Neutrophil (primary cell): Measurements from ENCODE around the gene CACNG3.

ENCODE experiments used
- H3K27ac ChIP-seq: fragments of 200-600 bp; sonication (generic); 2 replicates; pipeline ENCODE4 v1.5.1; 2016; ENCODE audit warnings: mild to moderate bottlenecking, moderate library complexity
- H3K27me3 ChIP-seq: fragments of 200-600 bp; sonication (generic); 2 replicates; pipeline ENCODE4 v1.6.0; 2016; ENCODE audit warnings: mild to moderate bottlenecking
- H3K36me3 ChIP-seq: fragments of 200-600 bp; sonication (generic); 2 replicates; pipeline ENCODE4 v1.5.1; 2017
- H3K4me1 ChIP-seq, 2 experiments: fragments of 200-600 bp in 1 of 2; sonication (generic) in 1 of 2; 1 replicate in 1 of 2; 2 replicates in 1 of 2; pipeline versions ENCODE4 v1.5.1 to v1.6.1; 2013 to 2016; ENCODE audit warnings: low read depth in 1 of 2, low read length in 1 of 2, mild to moderate bottlenecking in 1 of 2, moderate library complexity in 1 of 2; ENCODE audit not compliant: control insufficient read depth in 1 of 2, insufficient read depth in 1 of 2
- H3K4me3 ChIP-seq, 2 experiments: fragments of 200-600 bp in 1 of 2; sonication (generic) in 1 of 2; 1 replicate in 1 of 2; 2 replicates in 1 of 2; pipeline ENCODE4 v1.5.1; 2013 to 2016; ENCODE audit warnings: low read depth in 1 of 2, low read length in 1 of 2, mild to moderate bottlenecking in 1 of 2, moderate library complexity in 1 of 2
- H3K9me3 ChIP-seq: fragments of 200-600 bp; sonication (generic); 2 replicates; pipeline ENCODE4 v1.5.1; 2016
- CTCF ChIP-seq: fragments of 200-600 bp; sonication (generic); IDR thresholded peaks from 2 replicates; pipeline ENCODE4 v1.5.1; 2016; ENCODE audit warnings: antibody characterized with exemption

The CACNG3 gene

DNA sequence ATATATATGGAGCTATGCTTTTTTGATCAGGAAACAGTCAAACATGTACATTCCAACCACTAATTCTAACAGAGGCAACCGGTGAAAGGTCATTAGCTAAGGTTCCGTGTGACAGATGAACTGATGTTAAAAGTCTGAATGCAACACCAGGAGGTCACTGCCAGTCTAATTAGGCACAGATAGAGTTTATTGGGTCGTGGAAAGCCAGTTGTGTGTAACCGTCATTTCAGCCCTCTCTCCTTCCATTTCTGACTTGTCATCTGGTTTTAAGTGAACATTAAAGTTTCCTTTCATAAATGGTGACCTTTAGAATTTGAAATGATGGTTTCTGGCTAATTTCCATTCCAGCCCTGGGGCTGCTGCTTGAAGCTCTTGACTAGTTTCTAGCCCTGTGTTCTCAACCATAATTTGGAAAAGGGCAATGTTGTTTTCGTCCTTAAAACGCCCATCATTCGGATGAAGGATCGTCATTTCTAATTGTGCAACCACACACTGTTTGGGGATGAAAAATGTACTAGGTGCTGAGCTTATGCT lies 23.9 kb downstream of the CACNG3 start:
- no peaks in the 10 kb centered on the region for H3K4me1 ChIP-seq
- no peak for TF ChIP-seq CTCF
- no peak overlapping the region for H3K4me3 ChIP-seq
- no peak overlapping the region for H3K27ac ChIP-seq
- H3K27me3 ChIP-seq: peaks cover 19% of the 10 kb centered on the region
- no peaks in the 10 kb centered on the region for H3K36me3 ChIP-seq
- H3K9me3 ChIP-seq: no peaks in the 10 kb centered on the region

- Histone ChIP-seq H3K4me3 (no peak overlapping the region), H3K4me1 (no peaks in the 10 kb centered on the region), H3K27ac (no peak overlapping the region), H3K36me3 (no peaks in the 10 kb centered on the region), H3K27me3 (peaks cover 14% of the 10 kb centered on the region), H3K9me3 (no peaks in the 10 kb centered on the region)
- no peak for TF ChIP-seq CTCF
Observed at GRCh38 chr16:24281466-24281865, 25.3 kb downstream of the CACNG3 start.

- H3K27me3 ChIP-seq: peaks cover 14% of the 10 kb centered on the region
- no peak overlapping the region for H3K27ac ChIP-seq
- no peaks in the 10 kb centered on the region for H3K36me3 ChIP-seq
- H3K9me3 ChIP-seq: no peaks in the 10 kb centered on the region
- TF ChIP-seq CTCF: no peak
- H3K4me1 ChIP-seq: no peaks in the 10 kb centered on the region
- H3K4me3 ChIP-seq: no peak overlapping the region
Observed at GRCh38 chr16:24282141-24282540, 26.0 kb downstream of the CACNG3 start.

DNA sequence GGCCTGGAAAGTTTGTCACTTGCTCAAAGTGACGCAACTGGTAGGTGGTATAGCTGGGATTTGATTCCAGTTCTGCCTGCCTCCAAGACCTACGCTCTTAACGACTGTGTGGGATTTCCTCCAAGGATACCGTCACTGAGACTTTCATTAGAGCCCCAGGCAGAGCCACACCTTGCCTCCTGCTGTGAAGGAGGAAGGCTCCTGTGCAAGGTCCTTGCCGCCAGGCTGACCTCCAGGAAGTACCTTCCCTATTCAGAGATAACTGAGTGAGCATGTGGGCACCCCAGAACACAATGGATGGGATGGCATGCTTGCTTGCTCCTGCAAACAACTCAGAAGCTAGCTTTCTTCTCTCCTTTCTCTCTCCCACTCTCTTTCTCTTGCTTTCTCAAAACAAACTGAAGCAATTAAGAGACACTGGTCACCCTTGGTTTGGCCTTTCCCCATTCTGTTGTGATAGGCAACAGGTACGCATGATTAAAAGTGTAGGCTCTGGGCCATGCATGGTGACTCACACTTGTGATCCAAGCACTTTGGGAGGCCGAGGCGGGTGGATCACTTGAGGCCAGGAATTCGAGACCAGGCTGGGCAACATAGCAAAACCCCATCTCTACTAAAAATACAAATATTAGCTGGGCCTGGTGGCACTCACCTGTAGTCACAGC lies 30.7 kb downstream of the CACNG3 start:
- H3K9me3 ChIP-seq: no peaks in the 10 kb centered on the region
- H3K4me3 ChIP-seq: no peak overlapping the region
- H3K36me3 ChIP-seq: no peaks in the 10 kb centered on the region
- H3K27ac ChIP-seq: no peak overlapping the region
- no peak for TF ChIP-seq CTCF
- no peaks in the 10 kb centered on the region for H3K4me1 ChIP-seq
- peaks cover 14% of the 10 kb centered on the region for H3K27me3 ChIP-seq

DNA sequence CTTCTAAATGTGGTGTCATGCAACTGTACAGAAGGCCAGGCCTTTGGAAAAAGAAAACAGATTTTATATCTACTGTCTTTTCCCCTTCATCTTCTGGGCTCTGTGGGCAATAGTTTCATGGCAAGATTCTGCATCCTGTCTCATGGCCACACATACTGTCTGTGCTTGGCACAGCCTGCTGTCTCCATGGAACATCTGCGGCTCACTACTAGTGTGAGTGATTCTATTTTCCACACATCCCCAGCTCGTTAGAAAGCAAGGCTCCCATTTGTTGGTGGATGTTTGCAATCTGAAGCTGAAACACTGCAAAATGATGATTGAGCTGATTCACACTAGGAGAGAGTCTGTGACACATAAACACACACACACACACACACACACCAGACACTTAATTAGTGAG lies 32.4 kb downstream of the CACNG3 start:
- no peak overlapping the region for H3K27ac ChIP-seq
- no peak overlapping the region for H3K4me3 ChIP-seq
- no peak for TF ChIP-seq CTCF
- H3K4me1 ChIP-seq: no peaks in the 10 kb centered on the region
- H3K36me3 ChIP-seq: no peaks in the 10 kb centered on the region
- H3K9me3 ChIP-seq: no peaks in the 10 kb centered on the region
- H3K27me3 ChIP-seq: peaks cover 11% of the 10 kb centered on the region
